PC-3 (cell line): Measurements from ENCODE around the gene ZNF138. TPM values are rescaled to one million over a fixed set of nuclear protein-coding genes. Genes with fewer than 3 reads are reported as not detected.
"Not testable (repeated sequence)": the region's sequence is repeated elsewhere in the genome, so short reads cannot be mapped to it uniquely, and the experiment has no call there.

Experiments used
- ATAC-seq: fragments of 200-7000 bp; cut with Tn5 transposase; 2 replicates; pipeline ENCODE4 v1.9.1; 2020; ENCODE audit warnings: mild to moderate bottlenecking, moderate library complexity
- BruUV-seq: library from RNA; stranded (reverse); fragments of 400-500 nt; replicated peaks from 2 replicates; lab custom pipeline; 2021; lab: Mats Ljungman, UMichigan
- CTCF ChIA-PET: fragments of 300-600 bp; sonication (Branson Sonifier 250); formaldehyde crosslinking; loops from one replicate; lab custom pipeline; 2022; ENCODE audit warnings: antibody characterized with exemption; lab: Charles Lee
- POLR2A ChIA-PET: fragments of 300-600 bp; sonication (Branson Sonifier 250); formaldehyde crosslinking; loops from one replicate; lab custom pipeline; 2022; ENCODE audit warnings: antibody characterized with exemption; ENCODE audit not compliant: unreplicated experiment; lab: Charles Lee
- DNase-seq: peaks from one replicate; pipeline ENCODE4 v3.0.0-alpha.2; 2015
- H2AFZ ChIP-seq: fragments of 300-600 bp; sonication (generic); 2 replicates; pipeline ENCODE4 v1.6.0; 2016; ENCODE audit warnings: antibody characterized with exemption, low read length
- H3F3A ChIP-seq: fragments of 300-600 bp; sonication (generic); one replicate; pipeline ENCODE4 v1.6.0; 2017; ENCODE audit warnings: antibody characterized with exemption, low read length, control low read depth, mild to moderate bottlenecking; ENCODE audit not compliant: unreplicated experiment
- H3K27ac ChIP-seq: fragments of 300-600 bp; sonication (generic); 2 replicates; pipeline ENCODE4 v1.5.1; 2016; ENCODE audit warnings: mild to moderate bottlenecking, low read length
- H3K27me3 ChIP-seq: fragments of 300-600 bp; sonication (generic); 2 replicates; pipeline ENCODE4 v1.6.1; 2016; ENCODE audit warnings: low read length, mixed read lengths
- H3K36me3 ChIP-seq: fragments of 300-600 bp; sonication (generic); 2 replicates; pipeline ENCODE4 v1.6.1; 2016; ENCODE audit warnings: low read depth, mixed run types, low read length, mixed read lengths
- H3K4me1 ChIP-seq: fragments of 300-600 bp; sonication (generic); 2 replicates; pipeline ENCODE4 v1.5.1; 2016; ENCODE audit warnings: low read length; ENCODE audit not compliant: insufficient read depth
- H3K4me2 ChIP-seq: fragments of 300-600 bp; sonication (generic); 2 replicates; pipeline ENCODE4 v1.6.0; 2016; ENCODE audit warnings: low read length
- H3K4me3 ChIP-seq: fragments of 300-600 bp; sonication (generic); 2 replicates; pipeline ENCODE4 v1.5.1; 2016; ENCODE audit warnings: mild to moderate bottlenecking, low read length, mixed read lengths
- H3K79me2 ChIP-seq: fragments of 300-600 bp; sonication (generic); 2 replicates; pipeline ENCODE4 v1.6.1; 2017; ENCODE audit warnings: low read length, mixed read lengths
- H3K9ac ChIP-seq: fragments of 300-600 bp; sonication (generic); 2 replicates; pipeline ENCODE4 v1.6.0; 2016; ENCODE audit warnings: mild to moderate bottlenecking, low read length
- H3K9me2 ChIP-seq: fragments of 300-600 bp; sonication (generic); replicated peaks from 2 replicates; pipeline ENCODE4 v1.6.1; 2016; ENCODE audit warnings: mixed run types, low read length, mixed read lengths
- H3K9me3 ChIP-seq: fragments of 300-600 bp; sonication (generic); 2 replicates; pipeline ENCODE4 v1.6.1; 2016; ENCODE audit warnings: low read length, mixed read lengths
- H4K20me1 ChIP-seq: fragments of 300-600 bp; sonication (generic); 2 replicates; pipeline ENCODE4 v1.6.1; 2016; ENCODE audit warnings: low read length, mixed read lengths
- CTCF ChIP-seq: fragments of 300-600 bp; sonication (generic); conservative IDR thresholded peaks from 2 replicates; pipeline ENCODE4 v1.5.1; 2017; ENCODE audit warnings: antibody characterized with exemption, low read depth, mild to moderate bottlenecking, low read length
- EZH2 ChIP-seq: fragments of 300-600 bp; sonication (generic); IDR thresholded peaks from one replicate; pipeline ENCODE4 v1.6.1; 2017; ENCODE audit warnings: antibody characterized with exemption, mild to moderate bottlenecking, low read length; ENCODE audit not compliant: unreplicated experiment
- EZH2phosphoT487 ChIP-seq: fragments of 300-600 bp; sonication (generic); IDR thresholded peaks from 2 replicates; pipeline ENCODE4 v1.6.1; 2018; ENCODE audit warnings: mild to moderate bottlenecking, antibody characterized with exemption, low read length, borderline replicate concordance
- intact Hi-C: fragments of 100-400 bp; cut with micrococcal nuclease; formaldehyde crosslinking; loops from 2 replicates; pipeline ENCODE4 v1.9.0; 2023
- total RNA-seq: library from RNA; depleted of rRNA; stranded (reverse); fragments of >200 nt; gene quantifications from 2 replicates; pipeline ENCODE4 v1.2.3, GENCODE V29; 2014

Gene ZNF138
- total RNA-seq, 1 experiment from 2014 or later = 10.9 TPM

DNA sequence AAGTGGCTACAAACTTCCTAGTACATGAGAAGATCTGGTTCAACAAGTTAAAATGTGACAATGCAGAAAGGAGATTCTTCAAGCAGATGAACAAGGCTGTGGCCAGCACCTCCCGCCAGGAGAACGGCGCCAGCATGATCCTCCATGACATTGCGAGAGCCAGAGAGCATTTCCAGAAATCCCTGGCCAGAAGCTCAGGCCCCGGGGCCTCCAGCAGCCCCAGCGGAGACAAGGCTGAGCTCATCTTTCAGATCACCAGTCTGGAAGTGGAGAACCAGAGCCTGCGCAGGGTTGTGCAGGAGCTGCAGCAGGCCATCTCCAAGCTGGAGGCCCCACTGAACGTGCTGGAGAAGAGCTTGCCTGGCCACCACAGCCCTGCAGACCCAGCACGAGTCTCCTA, 68.8 kb downstream of the ZNF138 start:
- H3F3A ChIP-seq = no peaks in the 10 kb centered on the region
- no peaks in the 10 kb centered on the region for H3K79me2 ChIP-seq
- TF ChIP-seq CTCF = no peak
- TF ChIP-seq EZH2phosphoT487 = no peak
- TF ChIP-seq EZH2 = no peak
- no peak overlapping the region for H3K27ac ChIP-seq
- H3K27me3 ChIP-seq = no peaks in the 10 kb centered on the region
- no peak overlapping the region for H3K9ac ChIP-seq
- BruUV-seq = no TSS peak
- POLR2A ChIA-PET = no interaction called here
- no peak overlapping the region for H2AFZ ChIP-seq
- intact Hi-C loops = no loop called here
- DNase-seq (no peak), ATAC-seq (no peak)
- CTCF ChIA-PET = no interaction called here
- no peak overlapping the region for H3K4me2 ChIP-seq
- H3K4me3 ChIP-seq = no peak overlapping the region
- H3K9me3 ChIP-seq = no peaks in the 10 kb centered on the region
- no peaks in the 10 kb centered on the region for H3K9me2 ChIP-seq
- H3K36me3 ChIP-seq = no peaks in the 10 kb centered on the region
- no peaks in the 10 kb centered on the region for H4K20me1 ChIP-seq
- no peaks in the 10 kb centered on the region for H3K4me1 ChIP-seq

DNA sequence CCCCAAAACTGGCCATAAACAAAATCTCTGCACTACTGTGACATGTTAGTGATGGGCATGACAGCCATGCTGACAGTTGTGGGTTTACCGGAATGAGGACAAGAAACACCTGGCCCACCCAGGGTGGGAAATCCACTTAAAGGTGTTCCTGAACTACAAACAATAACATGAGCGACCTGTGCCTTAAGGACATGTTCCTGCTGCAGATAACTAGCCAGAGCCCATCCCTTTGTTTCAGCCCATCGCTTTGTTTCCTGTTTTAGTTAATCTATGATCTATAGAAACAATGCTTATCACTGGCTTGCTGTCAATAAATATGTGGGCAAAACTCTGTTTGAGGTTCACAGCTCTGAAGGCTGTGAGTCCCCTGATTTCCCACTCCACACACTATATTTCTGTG, 69.3 kb downstream of the ZNF138 start:
- H2AFZ ChIP-seq, H3K9me3 ChIP-seq, intact Hi-C loops, DNase-seq, ATAC-seq, POLR2A ChIA-PET, H3K36me3 ChIP-seq, H3K4me3 ChIP-seq, H4K20me1 ChIP-seq, BruUV-seq, H3K27me3 ChIP-seq, H3K4me1 ChIP-seq, H3K79me2 ChIP-seq, H3K4me2 ChIP-seq, H3K27ac ChIP-seq, H3K9me2 ChIP-seq, CTCF ChIA-PET, H3F3A ChIP-seq, H3K9ac ChIP-seq: not testable (repeated sequence)

DNA sequence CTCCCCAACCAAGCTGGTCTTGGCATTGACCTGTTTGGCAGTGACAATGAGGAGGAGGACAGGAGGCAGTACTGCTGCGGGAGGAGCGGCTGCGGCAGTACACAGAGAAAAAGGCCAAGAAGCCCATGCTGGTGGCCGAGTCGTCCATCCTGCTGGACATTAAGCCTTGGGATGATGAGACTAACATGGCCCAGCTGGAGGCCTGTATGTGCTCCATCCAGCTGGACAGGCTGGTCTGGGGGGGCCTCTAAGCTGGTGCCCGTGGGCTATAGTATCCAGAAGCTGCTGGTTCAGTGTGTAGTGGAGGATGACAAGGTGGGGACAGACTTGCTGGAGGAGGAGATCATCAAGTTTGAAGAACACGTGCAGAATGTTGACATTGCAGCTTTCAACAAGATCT, 69.7 kb downstream of the ZNF138 start:
- ATAC-seq (no peak), DNase-seq (no peak)
- H3K9me2 ChIP-seq = no peaks in the 10 kb centered on the region
- intact Hi-C loops = no loop called here
- no peaks in the 10 kb centered on the region for H3K36me3 ChIP-seq
- no peaks in the 10 kb centered on the region for H3K27me3 ChIP-seq
- no peaks in the 10 kb centered on the region for H4K20me1 ChIP-seq
- no peak overlapping the region for H3K4me2 ChIP-seq
- H3K9me3 ChIP-seq = no peaks in the 10 kb centered on the region
- no peaks in the 10 kb centered on the region for H3K79me2 ChIP-seq
- H3K4me3 ChIP-seq = no peak overlapping the region
- BruUV-seq = no TSS peak
- ChIA-PET CTCF (no interaction called here), POLR2A (no interaction called here)
- no peak overlapping the region for H3K9ac ChIP-seq
- no peak overlapping the region for H3K27ac ChIP-seq
- no peaks in the 10 kb centered on the region for H3K4me1 ChIP-seq
- no peak for TF ChIP-seq EZH2
- TF ChIP-seq EZH2phosphoT487 = no peak
- TF ChIP-seq CTCF = no peak
- no peak overlapping the region for H2AFZ ChIP-seq
- H3F3A ChIP-seq = no peaks in the 10 kb centered on the region
